ENCODE data around the gene TOP3A.

The TOP3A gene

GRCh38 chr17:18231164-18231563, 83.6 kb downstream of the TOP3A start:
- no peak overlapping the region for H3K27ac ChIP-seq (ENCODE audit: low read depth, low read length, poor library complexity, severe bottlenecking)
- H3K9ac ChIP-seq (ENCODE audit: low read length), result no peak overlapping the region
- no peaks in the 10 kb centered on the region for H3K9me3 ChIP-seq (ENCODE audit: low read length)
- H3K4me3 ChIP-seq (ENCODE audit: low read depth, low read length, poor library complexity, severe bottlenecking), result no peak overlapping the region
- no peaks in the 10 kb centered on the region for H3K36me3 ChIP-seq (ENCODE audit: insufficient read depth, low read length)
- H4K20me1 ChIP-seq (ENCODE audit: insufficient read depth, low read length), result no peaks in the 10 kb centered on the region
- H3K79me2 ChIP-seq (ENCODE audit: insufficient read depth, low read length), result no peaks in the 10 kb centered on the region
- H3K27me3 ChIP-seq (ENCODE audit: insufficient read depth, low read length), result no peaks in the 10 kb centered on the region
- no peak for TF ChIP-seq EZH2 (IDR thresholded peaks at IDR 0.05; ENCODE audit: borderline replicate concordance, low read length)
- TF ChIP-seq CTCF (IDR thresholded peaks at IDR 0.05; ENCODE audit: low read length), result no peak
- H3F3A ChIP-seq (ENCODE audit: insufficient read depth, low read length), result no peaks in the 10 kb centered on the region
- no peak overlapping the region for H3K4me2 ChIP-seq (ENCODE audit: low read length)
- peaks cover 8% of the 10 kb centered on the region for H3K4me1 ChIP-seq (ENCODE audit: insufficient read depth, low read length, severe bottlenecking)
- no peaks in the 10 kb centered on the region for H3K9me2 ChIP-seq (ENCODE audit: low read depth, low read length)
- no peak overlapping the region for H2AFZ ChIP-seq (ENCODE audit: low read length)

GRCh38 chr17:18230288-18231141, 84.3 kb downstream of the TOP3A start:
- Histone ChIP-seq H3K27ac (ENCODE audit: low read depth, low read length, poor library complexity, severe bottlenecking) (no peak overlapping the region), H4K20me1 (ENCODE audit: insufficient read depth, low read length) (no peaks in the 10 kb centered on the region), H3K9ac (ENCODE audit: low read length) (no peak overlapping the region), H3F3A (ENCODE audit: insufficient read depth, low read length) (no peaks in the 10 kb centered on the region), H3K4me1 (ENCODE audit: insufficient read depth, low read length, severe bottlenecking) (peaks cover 12% of the 10 kb centered on the region), H2AFZ (ENCODE audit: low read length) (no peak overlapping the region), H3K36me3 (ENCODE audit: insufficient read depth, low read length) (no peaks in the 10 kb centered on the region), H3K9me3 (ENCODE audit: low read length) (no peaks in the 10 kb centered on the region), H3K27me3 (ENCODE audit: insufficient read depth, low read length) (no peaks in the 10 kb centered on the region), H3K9me2 (ENCODE audit: low read depth, low read length) (no peaks in the 10 kb centered on the region), H3K79me2 (ENCODE audit: insufficient read depth, low read length) (no peaks in the 10 kb centered on the region), H3K4me3 (ENCODE audit: low read depth, low read length, poor library complexity, severe bottlenecking) (no peak overlapping the region), H3K4me2 (ENCODE audit: low read length) (no peak overlapping the region)
- TF ChIP-seq CTCF (IDR thresholded peaks at IDR 0.05; ENCODE audit: low read length), result no peak
- TF ChIP-seq EZH2 (IDR thresholded peaks at IDR 0.05; ENCODE audit: borderline replicate concordance, low read length), result no peak

- no peak overlapping the region for H3K9ac ChIP-seq (ENCODE audit: low read length)
- H4K20me1 ChIP-seq (ENCODE audit: insufficient read depth, low read length), result no peaks in the 10 kb centered on the region
- peaks cover 15% of the 10 kb centered on the region for H3K4me1 ChIP-seq (ENCODE audit: insufficient read depth, low read length, severe bottlenecking)
- H3F3A ChIP-seq (ENCODE audit: insufficient read depth, low read length), result no peaks in the 10 kb centered on the region
- no peaks in the 10 kb centered on the region for H3K36me3 ChIP-seq (ENCODE audit: insufficient read depth, low read length)
- H2AFZ ChIP-seq (ENCODE audit: low read length), result no peak overlapping the region
- H3K9me3 ChIP-seq (ENCODE audit: low read length), result no peaks in the 10 kb centered on the region
- no peaks in the 10 kb centered on the region for H3K9me2 ChIP-seq (ENCODE audit: low read depth, low read length)
- no peaks in the 10 kb centered on the region for H3K79me2 ChIP-seq (ENCODE audit: insufficient read depth, low read length)
- no peak overlapping the region for H3K4me3 ChIP-seq (ENCODE audit: low read depth, low read length, poor library complexity, severe bottlenecking)
- no peak overlapping the region for H3K27ac ChIP-seq (ENCODE audit: low read depth, low read length, poor library complexity, severe bottlenecking)
- H3K4me2 ChIP-seq (ENCODE audit: low read length), result no peak overlapping the region
- no peaks in the 10 kb centered on the region for H3K27me3 ChIP-seq (ENCODE audit: insufficient read depth, low read length)
- TF ChIP-seq EZH2 (IDR thresholded peaks at IDR 0.05; ENCODE audit: borderline replicate concordance, low read length) (no peak), CTCF (IDR thresholded peaks at IDR 0.05; ENCODE audit: low read length) (no peak)
Measured at GRCh38 chr17:18229771-18230170, 85.0 kb downstream of the TOP3A start.
